Measurements from ENCODE around the gene LRRC23.
A peak's percentile ranks its signal among the peaks of the same experiment; 100 is the strongest.
"Not testable (repeated sequence)": the region's sequence is repeated elsewhere in the genome, so short reads cannot be mapped to it uniquely, and the experiment has no call there.

Gene LRRC23

GRCh38 chr12:6891646-6892001, 13.0 kb upstream of the LRRC23 start:
- no peak for TF ChIP-seq ELF4 (IDR thresholded peaks at IDR 0.05)
- 0 out of 2 replicates have a peak, but pooled peaks have one; percentile 8 for TF ChIP-seq L3MBTL2 (conservative IDR thresholded peaks at IDR 0.05)
- ChIA-PET POLR2A (interaction anchor here (0.8 to 2.4 kb wide), 31 partner anchors 9 to 322 kb away, joined by 3 to 55 read pairs (median 5); partner anchors contain the start of genes C12orf57, CDCA3, COPS7A and LRRC23), CTCF (interaction anchor here (0.7 to 2.4 kb wide), 15 partner anchors 11 to 769 kb away, joined by 3 to 24 read pairs (median 5); partner anchors contain the start of genes CDCA3, LRRC23, MLF2 and SPSB2)
- no peak for DNase-seq (ENCODE audit: extremely low spot score)

- CTCF ChIA-PET, result interaction anchor here (1.4 to 2.0 kb wide), 2 partner anchors 20 to 139 kb away, joined by 3 to 24 read pairs; partner anchors contain the start of genes MLF2 and SPSB2
- POLR2A ChIA-PET, result interaction anchor here (0.6 to 2.4 kb wide), 4 partner anchors 10 to 68 kb away, joined by 3 to 23 read pairs (median 15); partner anchors contain the start of gene USP5
- not testable (repeated sequence) for DNase-seq (ENCODE audit: extremely low spot score)
Measured at GRCh38 chr12:6892683-6893082, 11.9 kb upstream of the LRRC23 start.

GRCh38 chr12:6894321-6894720, 10.3 kb upstream of the LRRC23 start:
- ChIA-PET POLR2A (interaction anchor here (1.0 kb wide), 1 partner anchor 49 kb away, joined by 4 read pairs; the partner anchor contains the start of genes C12orf57 and RNU7-1), CTCF (no interaction called here)
- TF ChIP-seq PKNOX1 (IDR thresholded peaks at IDR 0.05) (no peak), ARNT (IDR thresholded peaks at IDR 0.05) (no peak), FOXM1 (IDR thresholded peaks at IDR 0.05; ENCODE audit: borderline replicate concordance) (no peak), LEF1 (IDR thresholded peaks at IDR 0.05; ENCODE audit: borderline replicate concordance) (no peak)
- no peak for DNase-seq (ENCODE audit: extremely low spot score)

- POLR2A ChIA-PET, result interaction anchor here (0.8 kb wide), 1 partner anchor 29 kb away, joined by 3 read pairs; no protein-coding TSS in a partner anchor
- CTCF ChIA-PET, result interaction anchor here (0.7 kb wide), 1 partner anchor 65 kb away, joined by 5 read pairs; no protein-coding TSS in a partner anchor
- no peak for TF ChIP-seq ARNT (IDR thresholded peaks at IDR 0.05)
- no peak for TF ChIP-seq SP1 (IDR thresholded peaks at IDR 0.05)
- no peak for TF ChIP-seq CTBP1 (IDR thresholded peaks at IDR 0.05; ENCODE audit: borderline replicate concordance)
- TF ChIP-seq PKNOX1 (IDR thresholded peaks at IDR 0.05), result no peak
- no peak for TF ChIP-seq ELF4 (IDR thresholded peaks at IDR 0.05)
- no peak for TF ChIP-seq FOXA1 (IDR thresholded peaks at IDR 0.05)
- no peak for TF ChIP-seq FOXK2 (IDR thresholded peaks at IDR 0.05)
- TF ChIP-seq SUZ12 (IDR thresholded peaks at IDR 0.05), result no peak
- no peak for TF ChIP-seq NFRKB (IDR thresholded peaks at IDR 0.05)
- TF ChIP-seq TARDBP (IDR thresholded peaks at IDR 0.05), result no peak
- TF ChIP-seq LEF1 (IDR thresholded peaks at IDR 0.05; ENCODE audit: borderline replicate concordance), result no peak
- DNase-seq (ENCODE audit: extremely low spot score), result no peak
Measured at GRCh38 chr12:6896846-6897435, 7.7 kb upstream of the LRRC23 start.

- CTCF ChIA-PET, result no interaction called here
Measured at GRCh38 chr12:6899427-6899826, 5.2 kb upstream of the LRRC23 start.

GRCh38 chr12:6899837-6900519, 4.6 kb upstream of the LRRC23 start:
- no peak for TF ChIP-seq FOXK2 (IDR thresholded peaks at IDR 0.05)
- TF ChIP-seq TARDBP (IDR thresholded peaks at IDR 0.05), result no peak
- TF ChIP-seq L3MBTL2 (conservative IDR thresholded peaks at IDR 0.05), result no peak
- no peak for TF ChIP-seq ARNT (IDR thresholded peaks at IDR 0.05)
- TF ChIP-seq FOXA1 (IDR thresholded peaks at IDR 0.05), result no peak
- no peak for TF ChIP-seq HDGF (IDR thresholded peaks at IDR 0.05; ENCODE audit: borderline replicate concordance)
- no peak for TF ChIP-seq BHLHE40 (IDR thresholded peaks at IDR 0.05; ENCODE audit: borderline replicate concordance)
- TF ChIP-seq NFRKB (IDR thresholded peaks at IDR 0.05), result no peak
- TF ChIP-seq LEF1 (IDR thresholded peaks at IDR 0.05; ENCODE audit: borderline replicate concordance), result no peak
- no peak for TF ChIP-seq CTBP1 (IDR thresholded peaks at IDR 0.05; ENCODE audit: borderline replicate concordance)
- no peak for TF ChIP-seq SUZ12 (IDR thresholded peaks at IDR 0.05)
- TF ChIP-seq ELF4 (IDR thresholded peaks at IDR 0.05), result no peak
- TF ChIP-seq FOXM1 (IDR thresholded peaks at IDR 0.05; ENCODE audit: borderline replicate concordance), result no peak
- no peak for TF ChIP-seq PKNOX1 (IDR thresholded peaks at IDR 0.05)
- TF ChIP-seq SP1 (IDR thresholded peaks at IDR 0.05), result no peak
- TF ChIP-seq ZNF384 (IDR thresholded peaks at IDR 0.05), result no peak
- CTCF ChIA-PET, result no interaction called here
- no peak for DNase-seq (ENCODE audit: extremely low spot score)
- POLR2A ChIA-PET, result interaction anchor here (1.0 to 1.8 kb wide), 4 partner anchors 9 to 48 kb away, joined by 3 to 7 read pairs (median 4); partner anchors contain the start of genes C12orf57, RNU7-1, SPSB2 and USP5

More at GRCh38 chr12:6899427-6899826, 5.2 kb upstream of the LRRC23 start:
- no peak for DNase-seq (ENCODE audit: extremely low spot score)
- POLR2A ChIA-PET, result interaction anchor here (1.7 to 1.8 kb wide), 2 partner anchors 26 to 48 kb away, joined by 4 to 7 read pairs; partner anchors contain the start of genes SPSB2 and USP5
- no peak for TF ChIP-seq NFRKB (IDR thresholded peaks at IDR 0.05)
- TF ChIP-seq TARDBP (IDR thresholded peaks at IDR 0.05), result no peak
- no peak for TF ChIP-seq LEF1 (IDR thresholded peaks at IDR 0.05; ENCODE audit: borderline replicate concordance)
- no peak for TF ChIP-seq SP1 (IDR thresholded peaks at IDR 0.05)
- no peak for TF ChIP-seq ARNT (IDR thresholded peaks at IDR 0.05)
- no peak for TF ChIP-seq BHLHE40 (IDR thresholded peaks at IDR 0.05; ENCODE audit: borderline replicate concordance)
- no peak for TF ChIP-seq ELF4 (IDR thresholded peaks at IDR 0.05)
- no peak for TF ChIP-seq FOXA1 (IDR thresholded peaks at IDR 0.05)
- no peak for TF ChIP-seq FOXK2 (IDR thresholded peaks at IDR 0.05)
- no peak for TF ChIP-seq SUZ12 (IDR thresholded peaks at IDR 0.05)
- TF ChIP-seq FOXM1 (IDR thresholded peaks at IDR 0.05; ENCODE audit: borderline replicate concordance), result no peak
- no peak for TF ChIP-seq ZNF384 (IDR thresholded peaks at IDR 0.05)
- TF ChIP-seq CTBP1 (IDR thresholded peaks at IDR 0.05; ENCODE audit: borderline replicate concordance), result no peak
- TF ChIP-seq L3MBTL2 (conservative IDR thresholded peaks at IDR 0.05), result no peak
- no peak for TF ChIP-seq HDGF (IDR thresholded peaks at IDR 0.05; ENCODE audit: borderline replicate concordance)
- TF ChIP-seq PKNOX1 (IDR thresholded peaks at IDR 0.05), result no peak
